HG03469 (cell line): Measurements from ENCODE around the gene CHTOP.
"Not testable (repeated sequence)": the region's sequence is repeated elsewhere in the genome, so short reads cannot be mapped to it uniquely, and the experiment has no call there.

ENCODE experiments used
- ATAC-seq: cut with Tn5 transposase; IDR thresholded peaks from one replicate; pipeline ENCODE4 v1.9.1; 2021; ENCODE audit warnings: mild to moderate bottlenecking, moderate library complexity, moderate number of reproducible peaks; ENCODE audit not compliant: unreplicated experiment

The CHTOP gene

DNA sequence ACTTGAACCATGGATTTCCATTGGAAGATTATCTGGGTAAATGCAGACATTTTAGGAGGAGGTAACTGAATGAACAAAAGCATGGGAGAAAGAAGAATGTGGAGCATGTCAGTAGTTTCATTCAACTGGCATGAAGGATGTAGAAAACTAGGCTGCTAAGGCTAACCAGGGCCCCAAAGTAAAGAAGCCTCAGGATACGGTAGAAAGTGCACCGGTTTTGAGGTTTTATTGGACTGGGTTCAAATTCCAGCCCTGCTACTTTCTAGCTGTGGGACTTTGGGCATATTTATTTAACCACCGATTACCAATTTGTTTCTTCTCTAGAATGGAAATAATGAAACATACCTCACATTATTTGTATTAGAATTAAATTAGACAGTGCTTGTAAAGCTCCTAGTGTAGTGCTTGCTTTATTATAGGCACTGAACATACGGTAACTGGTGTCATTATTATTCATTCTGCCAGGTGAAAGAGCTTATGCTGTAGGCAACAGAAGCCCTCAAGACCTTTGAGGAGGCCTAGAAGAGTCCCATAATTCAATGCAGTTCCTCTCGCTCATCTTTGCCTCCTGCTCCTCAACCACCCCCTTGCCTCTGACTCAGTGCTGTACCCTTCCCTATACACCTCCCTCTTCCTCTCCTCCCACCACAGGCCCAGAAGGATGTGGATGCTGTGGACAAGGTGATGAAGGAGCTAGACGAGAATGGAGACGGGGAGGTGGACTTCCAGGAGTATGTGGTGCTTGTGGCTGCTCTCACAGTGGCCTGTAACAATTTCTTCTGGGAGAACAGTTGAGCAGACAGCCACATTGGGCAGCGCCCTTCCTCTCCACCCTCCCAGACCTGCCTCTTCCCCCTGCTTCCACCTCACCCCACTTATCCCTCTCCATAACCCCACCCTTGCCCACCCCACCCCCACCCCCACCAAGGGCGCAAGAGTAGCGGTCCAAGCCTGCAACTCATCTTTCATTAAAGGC, 2.5 kb upstream of the CHTOP start:
- no peak for ATAC-seq

DNA sequence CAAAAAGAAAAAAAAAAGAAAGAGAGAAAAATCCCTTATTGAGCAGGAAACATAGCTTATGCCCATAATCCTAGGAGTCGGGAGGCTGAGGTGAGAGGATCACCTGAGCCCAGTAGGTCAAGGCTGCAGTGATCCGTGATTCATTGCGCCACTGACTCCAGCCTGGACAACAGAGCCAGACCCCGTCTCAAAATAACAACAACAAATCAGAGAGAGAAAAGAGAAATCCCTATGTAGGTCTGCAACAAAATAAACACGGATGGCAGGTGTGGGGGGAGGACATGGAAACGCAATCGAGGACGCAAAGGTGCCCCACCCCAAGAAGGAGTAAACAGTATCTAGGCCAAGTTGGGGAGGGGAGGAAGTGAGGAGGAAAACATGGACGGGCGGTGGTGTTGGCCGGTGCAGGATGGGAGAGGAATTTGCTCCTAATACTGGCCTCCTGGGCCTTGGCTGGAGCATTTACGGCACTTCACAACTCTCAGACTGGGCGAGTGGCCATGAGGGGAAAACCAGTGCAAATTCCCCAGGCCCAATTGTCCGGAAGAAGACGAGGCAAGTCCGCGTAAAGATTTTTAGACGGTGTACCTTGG, 609 bp upstream of the CHTOP start:
- no peak for ATAC-seq

DNA sequence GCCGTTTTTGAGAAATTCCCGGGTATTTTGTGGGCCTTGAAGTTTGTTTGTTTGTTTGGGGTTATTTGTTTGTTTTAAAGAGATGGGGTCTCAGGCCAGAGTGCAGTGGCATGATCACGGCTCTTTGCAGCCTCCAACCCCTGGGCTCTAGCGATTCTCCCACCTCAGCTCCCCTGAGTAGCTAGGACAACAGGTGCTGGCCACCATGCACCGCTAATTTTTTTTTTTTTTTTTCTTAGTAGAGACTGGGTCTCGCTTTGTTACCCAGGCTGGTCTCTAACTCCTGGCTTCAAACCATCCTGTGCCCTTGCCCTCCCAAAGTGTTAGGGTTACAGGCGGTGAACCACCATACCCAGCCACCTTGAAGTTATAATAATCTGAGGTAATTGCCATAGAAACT, 2.0 kb downstream of the CHTOP start:
- no peak for ATAC-seq

DNA sequence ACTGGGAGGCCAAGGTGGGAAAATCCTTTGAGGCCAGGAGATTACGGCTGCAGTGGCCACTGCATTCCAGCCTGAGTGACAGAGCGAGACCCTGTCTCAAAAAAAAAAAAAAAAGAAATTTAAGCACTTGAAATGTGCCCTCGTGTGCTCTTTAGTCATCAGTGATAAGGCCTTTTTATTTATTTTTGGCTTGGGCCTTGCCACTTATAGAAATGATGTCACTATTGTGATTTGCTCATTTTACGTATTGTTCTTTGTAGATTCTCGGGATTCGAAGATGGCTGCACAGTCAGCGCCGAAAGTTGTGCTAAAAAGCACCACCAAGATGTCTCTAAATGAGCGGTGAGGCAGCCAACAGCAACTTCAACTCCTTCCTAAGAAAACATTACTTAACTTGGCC, 2.4 kb downstream of the CHTOP start:
- ATAC-seq: no peak

DNA sequence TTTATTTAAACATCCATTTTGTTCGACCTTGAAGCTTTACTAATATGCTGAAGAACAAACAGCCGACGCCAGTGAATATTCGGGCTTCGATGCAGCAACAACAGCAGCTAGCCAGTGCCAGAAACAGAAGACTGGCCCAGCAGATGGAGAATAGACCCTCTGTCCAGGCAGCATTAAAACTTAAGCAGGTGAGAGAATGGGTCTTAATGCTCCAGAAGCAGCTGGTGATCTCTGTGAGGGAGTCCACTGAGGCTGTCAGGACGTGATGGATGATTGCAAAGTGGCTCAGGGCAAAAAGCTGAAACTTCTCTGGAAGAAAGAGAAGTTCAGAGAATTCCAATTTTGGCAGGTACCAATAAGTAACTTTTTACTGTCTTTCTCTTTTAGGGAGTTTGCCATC, 4.4 kb downstream of the CHTOP start:
- ATAC-seq: no peak

DNA sequence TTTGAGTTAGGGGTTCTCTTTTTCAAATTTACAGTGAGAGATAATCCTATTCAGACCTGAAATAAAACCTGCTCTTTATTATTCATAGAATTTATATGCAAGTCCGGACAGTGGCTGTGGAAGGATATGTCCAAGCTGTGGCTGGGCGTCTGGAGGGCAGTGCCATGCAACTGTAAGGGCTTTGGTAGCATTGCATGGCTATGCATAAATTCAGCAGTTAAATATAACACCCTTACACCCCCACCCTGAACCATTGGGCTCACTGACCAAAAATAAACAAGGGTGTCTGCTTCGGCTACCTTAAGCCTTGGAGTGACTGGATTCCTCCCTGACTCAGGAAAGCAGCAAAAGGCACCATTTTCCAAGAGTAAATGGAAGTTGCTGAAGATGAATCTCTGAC, 5.4 kb downstream of the CHTOP start:
- ATAC-seq: no peak

DNA sequence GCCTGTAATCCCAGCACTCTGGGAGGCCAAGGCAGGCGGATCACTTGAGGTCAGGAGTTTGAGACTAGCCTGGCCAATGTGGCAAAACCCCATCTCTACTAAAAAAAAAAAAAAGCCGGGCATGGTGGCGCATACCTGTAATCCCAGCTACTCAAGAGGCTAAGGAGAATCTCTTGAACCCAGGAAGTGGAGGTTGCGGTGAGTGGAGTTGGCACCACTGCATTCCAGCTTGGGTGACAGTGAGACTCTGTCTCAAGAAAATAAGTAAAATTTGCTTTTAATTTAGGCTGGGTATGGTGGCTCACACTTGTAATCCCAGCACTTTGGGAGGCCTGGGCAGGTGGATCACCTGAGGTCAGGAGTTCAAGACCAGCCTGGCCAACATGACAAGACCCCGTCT, 6.3 kb downstream of the CHTOP start:
- ATAC-seq: not testable (repeated sequence)

DNA sequence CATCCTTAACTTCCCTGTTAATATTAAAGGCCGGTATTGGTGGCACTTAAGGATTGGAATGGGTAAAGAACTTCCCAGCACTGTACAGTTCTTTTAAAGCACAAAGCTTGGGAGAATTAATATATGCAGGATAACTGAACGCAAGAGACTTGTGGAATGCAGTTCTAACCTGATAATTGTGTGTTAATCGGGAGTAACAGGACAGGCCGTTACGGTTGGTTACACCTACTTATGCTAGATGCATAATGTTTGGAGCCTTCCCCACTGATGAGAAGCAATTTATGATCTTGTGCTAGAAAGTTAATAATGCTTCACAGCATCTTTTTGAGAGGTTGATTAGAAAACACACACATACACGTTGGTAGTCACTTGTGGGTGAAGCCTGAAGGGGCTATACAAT, 7.0 kb downstream of the CHTOP start:
- no peak for ATAC-seq

DNA sequence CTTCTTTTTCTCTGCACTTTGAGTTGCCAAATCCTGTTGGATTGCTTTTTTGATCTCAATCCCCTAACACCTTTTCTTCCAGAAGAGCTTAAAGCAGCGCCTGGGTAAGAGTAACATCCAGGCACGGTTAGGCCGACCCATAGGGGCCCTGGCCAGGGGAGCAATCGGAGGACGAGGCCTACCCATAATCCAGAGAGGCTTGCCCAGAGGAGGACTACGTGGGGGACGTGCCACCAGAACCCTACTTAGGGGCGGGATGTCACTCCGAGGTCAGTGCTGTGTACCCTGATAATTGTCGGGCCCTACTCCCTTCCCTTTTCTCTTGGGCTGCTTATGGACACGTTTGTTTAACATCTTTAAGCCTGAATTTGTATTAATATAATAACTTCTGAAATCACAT, 8.3 kb downstream of the CHTOP start:
- ATAC-seq: no peak

DNA sequence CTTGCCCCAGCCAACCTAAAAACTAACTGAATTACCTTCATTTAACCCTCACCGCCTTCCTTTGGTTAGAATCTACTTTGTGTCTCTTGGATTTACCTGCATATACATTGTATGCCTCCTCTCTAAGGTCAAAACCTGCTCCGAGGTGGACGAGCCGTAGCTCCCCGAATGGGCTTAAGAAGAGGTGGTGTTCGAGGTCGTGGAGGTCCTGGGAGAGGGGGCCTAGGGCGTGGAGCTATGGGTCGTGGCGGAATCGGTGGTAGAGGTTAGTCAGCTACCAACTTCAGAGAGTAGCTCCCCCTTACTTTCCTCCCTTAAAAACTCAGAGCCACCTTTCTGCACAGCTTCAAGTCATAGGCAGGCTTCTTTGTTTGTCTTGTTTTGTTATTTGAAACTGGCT, 9.2 kb downstream of the CHTOP start:
- ATAC-seq: no peak

DNA sequence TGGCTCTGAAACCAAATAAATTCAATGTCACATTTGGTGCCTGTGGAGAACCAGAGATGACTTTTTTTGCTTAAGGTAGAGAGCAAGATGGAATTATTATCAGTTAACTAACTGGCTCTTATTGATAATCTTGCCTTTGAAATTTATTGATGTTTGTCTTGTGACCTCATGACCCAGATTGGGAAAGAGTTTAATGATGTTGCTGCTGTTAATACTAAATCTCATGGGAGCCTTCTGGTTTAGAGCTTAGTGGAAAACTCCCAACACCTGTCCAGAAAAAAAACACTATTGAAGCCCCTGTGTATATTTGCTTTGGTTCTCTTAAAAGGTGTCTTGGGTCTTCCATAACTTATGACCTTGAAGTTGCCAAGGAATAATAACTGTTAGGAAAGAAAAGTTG, 9.9 kb downstream of the CHTOP start:
- ATAC-seq: no peak

DNA sequence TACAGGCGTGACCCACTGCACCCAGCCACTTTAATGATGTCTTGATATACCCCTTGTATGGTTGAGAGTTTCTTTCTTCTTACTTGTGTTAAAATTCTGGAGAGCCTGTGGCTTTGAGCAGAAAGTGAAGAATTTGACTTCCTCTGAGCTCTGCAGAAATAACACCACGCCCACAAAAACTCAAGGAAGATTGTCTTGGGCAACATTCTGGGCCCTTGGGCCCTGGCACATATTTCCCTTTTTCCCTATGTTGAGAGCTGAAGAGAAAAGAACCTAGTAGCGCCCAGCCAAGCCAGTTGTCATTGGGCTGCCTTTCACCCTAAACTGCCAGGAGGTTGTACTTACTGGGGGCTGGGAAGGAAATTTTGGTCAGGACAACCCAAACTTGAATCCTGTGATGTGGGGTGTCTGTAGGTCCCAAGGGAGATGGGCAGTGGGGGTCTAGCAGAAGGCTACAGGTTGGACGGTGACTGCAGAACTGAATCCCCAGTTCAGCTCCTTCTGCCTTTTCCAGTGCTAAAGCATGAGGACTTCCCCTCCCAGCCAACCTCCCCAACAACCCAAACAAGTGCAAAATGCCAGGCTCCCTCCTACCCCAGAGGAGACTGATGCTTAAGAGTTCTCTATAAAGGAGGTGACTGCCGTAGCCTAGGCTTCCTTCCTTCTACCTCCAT, 12.9 kb downstream of the CHTOP start:
- no peak for ATAC-seq

DNA sequence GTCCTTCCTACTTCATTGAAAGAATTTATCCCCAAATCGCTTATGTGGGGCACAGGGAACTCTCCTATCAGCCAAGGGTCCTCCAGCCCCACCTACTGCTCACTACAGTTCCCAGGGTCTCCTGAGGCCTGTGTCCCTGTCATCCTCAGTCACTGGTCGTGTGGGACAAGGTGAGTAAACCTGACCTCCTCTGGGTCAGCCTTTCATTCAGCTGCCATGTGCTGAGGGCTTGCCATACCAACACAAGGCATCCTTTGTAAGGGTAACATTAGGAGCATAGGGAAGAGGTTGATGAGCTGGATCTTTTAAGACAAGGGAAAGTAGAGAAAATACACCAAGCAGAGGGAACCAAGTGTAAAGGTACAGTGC, 13.5 kb downstream of the CHTOP start:
- no peak for ATAC-seq

DNA sequence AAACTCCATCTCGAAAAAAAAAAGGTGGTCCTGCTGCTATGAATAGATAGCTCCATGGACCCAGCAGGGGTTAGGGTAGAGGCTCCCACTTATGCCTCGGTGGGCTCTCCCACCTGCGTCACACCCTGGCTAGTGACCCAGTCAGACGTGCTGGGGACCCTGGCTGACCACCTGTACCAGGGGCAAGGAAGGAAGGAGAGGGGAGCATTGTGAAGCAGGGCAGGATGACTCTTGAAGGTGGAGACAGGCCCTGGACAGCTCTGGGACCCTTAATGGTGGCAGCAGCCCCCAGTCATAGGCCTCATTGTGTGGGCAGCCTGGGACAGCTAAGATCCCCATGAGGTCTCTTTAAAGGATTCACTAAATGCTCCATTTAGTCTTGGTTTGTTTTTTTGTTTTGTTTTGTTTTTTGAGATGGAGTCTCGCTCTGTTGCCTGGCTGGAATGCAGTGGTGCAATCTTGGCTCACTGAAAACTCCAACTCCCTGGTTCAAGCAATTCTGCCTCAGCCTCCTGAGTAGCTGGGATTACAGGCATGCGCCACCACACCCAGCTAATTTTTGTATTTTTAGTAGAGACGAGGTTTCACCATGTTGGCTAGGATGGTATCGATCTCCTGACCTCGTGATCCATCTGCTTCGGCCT, 14.3 kb downstream of the CHTOP start:
- no peak for ATAC-seq

DNA sequence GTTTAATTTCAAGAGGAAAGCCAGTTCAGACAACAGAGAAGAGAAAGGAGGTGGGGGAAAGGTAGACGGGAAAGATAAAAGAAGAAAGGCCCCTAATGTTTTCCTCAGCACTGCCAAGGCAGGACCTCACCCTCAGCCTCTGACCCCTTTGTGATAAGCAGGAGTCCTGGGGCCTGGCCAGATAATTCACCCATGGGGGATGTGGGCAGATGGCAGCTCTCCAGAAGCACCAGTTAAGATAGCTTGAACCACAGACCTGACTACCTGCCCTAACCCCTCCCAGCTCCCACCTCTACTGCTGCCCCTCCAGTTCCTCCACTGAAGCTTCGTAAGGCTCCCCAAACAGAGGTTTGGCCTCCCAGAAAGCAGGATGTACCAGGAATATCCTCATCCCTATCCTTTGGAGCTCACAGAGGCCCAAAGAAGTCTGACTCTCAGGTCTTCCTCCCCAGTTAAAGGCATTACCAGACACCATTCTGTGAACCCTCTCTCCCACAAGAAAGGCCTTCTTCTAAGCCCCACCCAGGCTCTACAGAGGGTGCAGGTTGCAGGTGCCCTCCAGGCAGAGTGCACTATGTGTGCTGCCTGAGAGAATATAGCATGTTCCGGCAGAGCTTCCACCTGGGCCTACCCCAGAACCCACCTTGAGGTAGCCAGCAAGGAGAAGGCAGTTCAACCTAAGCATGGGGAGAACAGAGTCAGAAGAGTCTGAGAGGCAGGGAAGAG, 15.4 kb downstream of the CHTOP start:
- no peak for ATAC-seq

DNA sequence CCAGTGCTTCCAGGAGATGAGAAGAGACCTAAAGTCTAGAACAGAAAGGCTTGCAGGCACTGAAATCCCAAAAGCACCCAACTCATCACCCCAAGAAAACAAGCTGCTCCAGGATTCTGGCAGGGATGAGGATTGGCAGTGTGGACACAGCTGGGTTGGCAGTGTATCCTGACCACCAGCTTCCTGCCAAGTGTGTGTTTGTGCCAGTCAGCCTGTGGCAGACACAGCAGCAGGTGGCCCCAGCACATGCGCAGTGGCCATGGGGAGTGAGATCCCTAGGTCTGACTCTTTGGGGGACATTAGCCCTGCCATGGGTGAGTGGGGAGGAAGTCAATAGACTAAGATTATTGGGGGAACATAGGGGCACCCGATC, 16.0 kb downstream of the CHTOP start:
- ATAC-seq: no peak

DNA sequence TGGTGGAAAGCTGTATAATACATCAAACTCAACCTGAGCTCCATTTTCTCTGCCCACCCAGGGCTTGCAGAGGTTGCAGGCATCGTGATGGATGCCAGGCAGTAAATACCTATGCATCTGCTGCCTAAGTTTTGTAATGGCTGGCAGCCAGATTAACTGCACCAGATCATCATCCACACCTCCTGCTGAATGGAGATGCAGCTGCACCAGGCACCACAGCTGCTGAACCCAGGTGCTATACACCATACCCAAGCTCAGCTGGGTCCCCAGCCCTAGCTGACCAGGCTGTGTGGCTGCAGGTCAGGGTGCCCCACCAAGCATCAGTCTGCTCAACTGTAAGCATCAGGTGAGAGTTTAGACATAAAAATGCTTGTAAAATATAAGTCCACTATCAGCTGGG, 17.9 kb downstream of the CHTOP start:
- no peak for ATAC-seq

DNA sequence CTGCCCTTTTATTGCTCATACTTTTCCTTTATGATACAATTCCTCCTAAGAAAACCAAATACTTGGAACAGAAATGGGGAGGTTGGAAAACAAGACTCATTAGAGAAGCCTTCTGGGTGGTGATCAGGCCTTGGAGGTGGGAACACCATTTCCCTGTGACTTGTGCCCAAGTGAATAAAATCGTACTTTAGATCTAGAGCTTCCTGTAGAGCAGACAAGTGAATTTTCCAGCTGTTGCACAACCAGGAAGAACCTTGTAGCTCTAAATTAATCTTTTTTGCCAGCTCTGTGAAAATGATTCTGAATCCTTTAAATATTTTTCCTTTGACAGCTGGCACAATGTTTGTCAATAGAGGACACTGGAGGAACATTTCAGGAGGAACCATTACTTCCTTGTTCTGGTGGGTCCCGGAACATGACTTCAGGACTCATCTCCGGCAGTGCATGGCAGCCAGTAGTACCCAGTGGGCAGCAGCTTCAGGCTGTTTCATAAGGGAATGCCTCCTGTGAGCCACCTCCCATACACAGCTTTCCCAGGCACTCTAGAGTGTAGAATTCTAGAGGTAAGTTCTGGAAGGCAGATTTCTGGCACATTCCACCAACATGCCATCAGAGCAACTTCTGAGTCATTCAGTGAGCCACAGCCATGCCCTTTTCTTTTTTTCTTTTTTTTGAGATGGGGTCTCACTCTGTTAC, 19.1 kb downstream of the CHTOP start:
- ATAC-seq: no peak

DNA sequence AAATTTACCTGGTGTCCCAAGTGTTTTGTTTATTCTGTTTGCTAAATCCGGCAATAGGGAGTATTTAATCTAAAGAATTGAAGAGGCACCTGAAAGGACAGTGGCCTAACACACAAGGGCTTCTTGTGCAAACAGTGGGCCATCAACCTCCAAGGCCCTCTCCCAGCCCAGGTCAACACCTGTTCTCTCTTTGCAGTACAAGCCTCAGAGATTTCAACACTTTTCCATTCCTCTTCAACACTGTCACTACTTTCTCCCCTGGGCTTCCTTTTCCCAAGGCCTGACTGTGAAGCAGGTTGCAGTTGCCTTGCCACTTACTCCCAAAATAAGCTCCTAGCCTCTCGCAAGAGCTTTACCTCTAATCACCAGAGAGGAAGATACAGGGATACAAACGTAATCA, 21.5 kb downstream of the CHTOP start:
- no peak for ATAC-seq
